Left forelimb (tissue), 1 donor: ENCODE measurements around the gene XIAP.
"Not testable (repeated sequence)": the region's sequence is repeated elsewhere in the genome, so short reads cannot be mapped to it uniquely, and the experiment has no call there.

Experiments used
- DNase-seq: peaks from one replicate; pipeline ENCODE4 v3.0.0-alpha.2; 2018; ENCODE audit warnings: low spot score

XIAP gene

DNA sequence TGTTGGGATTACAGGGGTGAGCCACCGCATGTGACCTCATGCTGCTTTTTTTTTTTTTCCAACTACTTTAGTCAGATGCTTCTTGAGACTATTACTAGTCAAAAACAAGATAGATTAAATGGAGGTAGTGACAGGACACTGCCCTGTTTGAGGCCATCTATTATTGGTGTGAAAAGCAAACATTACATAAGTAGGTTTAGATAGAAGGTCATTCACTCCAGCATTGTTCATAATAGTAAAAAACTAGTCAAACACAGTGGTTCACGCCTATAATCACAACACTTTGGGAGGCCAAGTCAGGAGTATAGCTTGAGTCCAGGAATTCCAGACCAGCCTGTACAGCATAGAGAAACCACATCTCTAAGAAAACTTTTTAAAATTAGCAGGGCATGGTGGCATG, 16.3 kb downstream of the XIAP start:
- DNase-seq: no peak

DNA sequence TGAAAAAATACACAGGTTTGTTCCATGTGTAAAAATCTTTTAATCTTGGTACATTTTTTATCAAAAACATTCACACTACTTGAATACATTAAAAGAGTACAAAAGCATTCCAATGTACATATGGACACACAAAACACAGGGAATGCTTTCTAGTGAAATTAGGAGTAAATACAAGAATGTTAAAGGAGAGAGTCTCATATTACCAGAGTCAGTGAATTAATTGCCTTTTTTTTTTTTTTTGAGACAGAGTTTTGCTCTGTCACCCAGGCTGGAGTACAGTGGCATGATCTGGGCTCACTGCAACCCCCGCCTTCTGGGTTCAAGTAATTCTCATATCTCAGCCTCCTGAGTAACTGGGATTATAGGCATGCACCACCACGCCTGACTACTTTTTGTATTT, 17.0 kb downstream of the XIAP start:
- no peak for DNase-seq

DNA sequence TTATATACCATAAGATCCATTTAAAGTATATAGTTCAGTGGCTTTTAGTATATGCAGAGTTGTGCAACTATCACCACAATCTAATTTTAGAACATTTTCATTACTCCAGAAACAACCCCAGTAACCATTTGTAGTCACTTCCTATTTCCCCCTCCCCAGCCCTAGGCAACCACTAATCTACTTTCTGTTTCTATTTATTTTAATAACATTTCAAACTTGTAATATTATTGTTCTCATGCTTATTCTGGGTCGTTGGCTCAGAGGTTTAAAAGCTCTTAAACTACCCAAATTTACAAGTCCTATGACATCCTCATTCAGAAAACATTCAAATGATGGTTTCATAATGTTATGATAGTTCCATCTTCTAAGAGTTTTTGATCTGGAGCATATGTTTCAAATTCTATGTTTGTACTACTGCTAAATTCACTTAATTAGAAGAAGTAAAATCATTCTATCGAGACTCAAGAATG, 18.4 kb downstream of the XIAP start:
- no peak for DNase-seq

DNA sequence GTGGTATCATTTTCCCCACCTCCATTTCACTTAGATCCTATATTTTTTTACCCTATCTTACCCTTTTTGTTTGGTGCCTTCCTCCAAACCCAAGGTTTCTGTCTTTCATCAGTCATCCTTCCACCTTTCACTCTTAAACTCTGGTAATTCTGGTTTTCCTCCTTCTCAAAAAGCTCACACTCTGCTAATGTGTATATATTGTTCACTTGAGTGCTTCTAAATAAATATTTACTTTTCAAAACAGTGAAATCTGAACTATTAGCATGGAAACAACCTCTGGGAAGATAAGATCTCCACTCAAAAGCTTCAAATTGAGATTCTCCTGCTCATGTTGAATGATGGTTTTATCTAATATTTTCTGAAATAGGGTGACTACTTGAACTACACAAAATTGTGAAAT, 21.5 kb downstream of the XIAP start:
- no peak for DNase-seq

DNA sequence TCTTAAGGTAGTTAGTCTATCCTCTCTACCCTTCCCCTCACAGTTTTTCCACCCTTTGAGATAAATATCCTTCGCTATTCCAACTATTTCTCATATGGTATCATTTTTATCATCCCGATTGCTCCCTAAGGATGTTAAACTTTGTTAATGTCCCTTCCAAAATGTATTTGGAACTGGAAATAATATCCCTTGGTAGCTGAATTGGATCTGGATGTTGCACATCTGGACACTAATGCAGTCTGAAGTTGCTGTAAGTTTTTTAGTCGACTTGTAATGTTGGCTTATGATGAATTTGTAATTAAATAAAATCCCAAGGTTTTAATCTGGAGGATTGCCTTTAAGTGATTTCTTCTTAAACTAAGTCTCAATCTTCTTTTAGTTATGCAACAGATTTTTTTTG, 22.5 kb downstream of the XIAP start:
- no peak for DNase-seq

DNA sequence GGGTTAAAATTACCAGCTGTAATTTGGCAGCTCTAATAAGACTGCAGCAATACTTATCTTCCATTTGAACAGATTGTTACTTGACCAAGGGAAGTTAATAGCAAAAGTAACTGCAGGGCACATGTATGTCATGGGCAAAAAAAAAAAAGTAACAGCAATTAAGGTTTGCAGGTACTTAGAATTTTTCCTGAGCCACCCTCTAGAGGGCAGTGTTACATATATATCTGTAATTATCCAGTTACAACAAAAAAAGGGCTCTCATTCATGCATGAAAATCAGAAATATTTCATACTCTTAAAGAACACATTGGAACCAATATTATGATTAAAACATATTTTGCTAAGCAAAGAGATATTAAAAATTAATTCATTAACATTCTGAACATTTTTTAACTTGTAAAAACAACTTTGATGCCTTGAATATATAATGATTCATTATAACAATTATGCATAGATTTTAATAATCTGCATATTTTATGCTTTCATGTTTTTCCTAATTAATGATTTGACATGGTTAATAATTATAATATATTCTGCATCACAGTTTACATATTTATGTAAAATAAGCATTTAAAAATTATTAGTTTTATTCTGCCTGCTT, 25.1 kb downstream of the XIAP start:
- no peak for DNase-seq

DNA sequence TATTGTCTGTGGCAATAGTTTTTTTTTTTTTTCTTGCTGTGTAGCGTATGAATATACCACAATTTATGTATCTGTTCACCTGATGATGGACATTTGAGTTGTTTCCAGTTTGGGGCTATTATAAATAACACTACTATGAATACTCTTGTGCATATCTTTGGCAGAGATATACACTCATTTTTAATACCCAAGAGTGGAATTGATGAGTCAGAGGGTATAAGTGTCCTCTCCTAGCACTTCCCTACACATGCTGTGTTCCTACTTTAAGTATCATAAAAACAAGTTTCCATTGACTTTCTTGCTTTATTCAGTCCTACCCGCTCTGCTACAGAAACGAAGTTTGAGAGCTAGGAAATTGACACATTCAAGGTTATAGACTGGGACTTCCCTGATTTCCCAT, 39.8 kb downstream of the XIAP start:
- DNase-seq: no peak

DNA sequence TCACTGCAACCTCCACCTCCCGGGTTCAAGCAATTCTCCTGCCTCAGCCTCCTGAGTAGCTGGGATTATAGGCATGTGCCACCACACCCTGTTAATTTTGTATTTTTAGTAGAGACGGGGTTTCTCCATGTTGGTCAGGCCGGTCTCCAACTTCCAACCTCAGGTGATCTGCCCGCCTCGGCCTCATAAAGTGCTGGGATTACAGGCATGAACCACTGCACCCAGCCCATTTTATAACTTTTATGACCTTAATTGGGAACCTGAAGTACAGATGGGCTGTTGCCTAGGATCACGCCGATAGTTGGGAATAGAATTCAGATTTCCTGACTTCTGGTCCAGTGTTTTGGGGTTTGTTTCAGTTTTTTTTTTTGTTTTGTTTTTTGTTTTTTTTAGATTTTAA, 43.4 kb downstream of the XIAP start:
- not testable (repeated sequence) for DNase-seq

DNA sequence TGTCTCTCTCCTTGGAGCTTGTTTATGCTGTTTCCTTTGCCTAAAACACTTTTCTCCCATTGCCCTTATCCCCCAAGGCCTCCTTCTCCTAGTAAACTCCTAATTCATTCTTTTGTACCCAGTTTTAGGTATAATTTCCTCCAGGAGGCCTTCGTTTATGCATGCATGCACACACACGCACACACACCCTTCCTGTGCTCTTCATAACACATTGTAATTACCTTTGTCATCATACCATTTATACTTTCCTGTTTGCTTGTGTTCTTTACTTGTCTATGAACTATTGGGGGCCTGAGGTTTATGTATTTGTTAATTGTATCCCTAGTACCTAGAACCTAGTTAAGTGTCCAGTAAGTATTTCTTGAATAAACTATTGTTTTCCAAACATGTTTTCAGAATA, 45.5 kb downstream of the XIAP start:
- no peak for DNase-seq

DNA sequence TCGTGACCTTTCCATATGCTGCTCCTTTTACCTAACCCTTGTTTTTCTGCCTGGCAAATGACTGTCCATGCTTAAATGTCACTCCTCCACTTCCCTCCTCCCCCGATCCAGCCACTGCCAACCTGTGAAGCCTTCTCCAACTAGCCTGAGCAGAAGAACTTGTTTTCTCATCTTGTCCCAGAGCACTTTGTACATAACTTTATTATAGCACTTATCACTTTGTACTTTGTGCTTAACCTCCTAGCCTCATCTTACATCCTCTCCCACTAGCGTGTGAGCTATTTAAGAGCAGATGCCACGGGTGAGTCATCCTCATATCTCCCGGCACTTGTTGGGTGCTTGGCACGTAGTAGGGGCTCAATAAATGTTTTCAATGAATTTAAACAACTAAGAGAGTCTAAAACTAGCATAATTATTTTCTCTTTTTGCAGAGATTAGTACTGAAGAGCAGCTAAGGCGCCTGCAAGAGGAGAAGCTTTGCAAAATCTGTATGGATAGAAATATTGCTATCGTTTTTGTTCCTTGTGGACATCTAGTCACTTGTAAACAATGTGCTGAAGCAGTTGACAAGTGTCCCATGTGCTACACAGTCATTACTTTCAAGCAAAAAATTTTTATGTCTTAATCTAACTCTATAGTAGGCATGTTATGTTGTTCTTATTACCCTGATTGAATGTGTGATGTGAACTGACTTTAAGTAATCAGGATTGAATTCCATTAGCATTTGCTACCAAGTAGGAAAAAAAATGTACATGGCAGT, 46.9 kb downstream of the XIAP start:
- no peak for DNase-seq

DNA sequence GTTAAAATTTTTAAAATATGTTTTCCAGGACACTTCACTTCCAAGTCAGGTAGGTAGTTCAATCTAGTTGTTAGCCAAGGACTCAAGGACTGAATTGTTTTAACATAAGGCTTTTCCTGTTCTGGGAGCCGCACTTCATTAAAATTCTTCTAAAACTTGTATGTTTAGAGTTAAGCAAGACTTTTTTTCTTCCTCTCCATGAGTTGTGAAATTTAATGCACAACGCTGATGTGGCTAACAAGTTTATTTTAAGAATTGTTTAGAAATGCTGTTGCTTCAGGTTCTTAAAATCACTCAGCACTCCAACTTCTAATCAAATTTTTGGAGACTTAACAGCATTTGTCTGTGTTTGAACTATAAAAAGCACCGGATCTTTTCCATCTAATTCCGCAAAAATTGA, 49.7 kb downstream of the XIAP start:
- no peak for DNase-seq

DNA sequence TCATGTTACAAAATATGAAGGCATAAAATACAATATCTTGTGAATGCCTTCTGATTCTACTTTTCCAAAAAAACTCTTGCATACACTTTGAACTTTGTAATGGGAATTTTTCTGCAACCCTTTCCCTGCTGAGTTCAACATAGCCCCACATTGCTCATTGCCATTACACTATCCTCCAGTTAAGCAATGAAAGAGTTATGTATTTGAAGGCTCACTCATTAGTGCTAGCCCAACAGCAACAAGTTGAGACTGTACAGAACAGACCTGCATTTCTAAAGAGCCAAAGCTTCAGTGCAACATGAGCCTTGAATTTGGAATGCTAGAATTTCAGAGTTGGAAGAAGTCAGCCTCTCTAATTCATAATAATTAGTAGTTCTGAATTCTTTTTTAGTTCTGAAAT, 57.2 kb downstream of the XIAP start:
- no peak for DNase-seq

DNA sequence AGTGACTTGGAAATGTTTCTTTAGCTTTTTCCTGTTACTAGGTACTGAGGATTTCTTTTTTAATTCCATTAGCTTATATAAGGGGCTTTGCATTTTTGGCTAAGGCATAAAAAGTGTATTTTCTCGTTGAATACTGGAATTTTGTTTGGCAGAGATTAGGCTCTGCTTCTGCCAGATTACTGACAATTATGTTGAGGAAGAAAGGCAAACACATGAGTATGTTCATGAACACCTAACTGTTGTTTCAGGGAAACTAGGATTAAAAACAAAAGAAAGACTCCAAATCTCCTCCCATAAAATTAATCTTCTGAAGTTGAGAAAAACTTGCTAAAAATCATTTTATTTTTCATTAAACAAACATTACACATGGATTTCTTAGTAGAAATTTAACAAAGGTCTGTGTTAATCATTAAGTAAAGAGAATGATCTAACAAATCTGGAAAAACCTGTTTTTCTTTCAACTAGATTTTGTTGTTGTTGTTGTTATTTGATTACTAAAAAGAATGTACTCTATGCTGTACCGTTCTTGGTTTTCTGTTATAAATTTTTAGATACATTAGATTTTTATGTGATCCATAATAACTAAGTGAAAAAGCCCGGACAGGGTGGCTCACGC, 58.4 kb downstream of the XIAP start:
- no peak for DNase-seq

DNA sequence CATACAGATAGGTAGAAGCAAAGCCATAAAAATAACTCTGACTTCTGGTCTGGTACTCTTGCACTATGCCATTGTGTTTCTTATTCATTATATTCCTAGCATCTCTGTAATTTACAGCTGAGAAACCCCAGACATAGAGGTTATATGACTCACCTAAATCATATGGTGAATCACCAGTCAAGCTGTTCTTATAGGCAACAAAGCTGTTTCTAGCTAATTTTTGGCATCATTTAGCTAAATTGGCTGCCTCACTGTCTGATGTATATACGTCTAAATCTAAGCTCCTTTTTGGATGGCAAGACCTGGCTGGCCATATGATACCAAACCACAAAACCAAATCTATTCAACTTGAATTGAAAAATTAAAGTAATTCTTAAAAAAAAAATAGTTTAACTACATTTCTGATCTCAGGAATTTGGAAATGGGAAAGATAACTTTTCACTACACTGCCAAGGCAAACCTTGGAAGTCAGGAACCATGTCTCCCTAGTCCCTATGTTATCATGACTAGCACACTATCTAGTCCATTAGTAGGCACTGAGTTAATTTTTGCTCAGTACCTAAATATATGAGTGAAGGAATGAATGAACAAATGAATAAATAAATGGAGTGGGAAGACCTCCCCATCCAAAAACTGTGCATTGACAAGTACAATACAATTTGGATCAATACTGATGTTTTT, 60.4 kb downstream of the XIAP start:
- DNase-seq: no peak

DNA sequence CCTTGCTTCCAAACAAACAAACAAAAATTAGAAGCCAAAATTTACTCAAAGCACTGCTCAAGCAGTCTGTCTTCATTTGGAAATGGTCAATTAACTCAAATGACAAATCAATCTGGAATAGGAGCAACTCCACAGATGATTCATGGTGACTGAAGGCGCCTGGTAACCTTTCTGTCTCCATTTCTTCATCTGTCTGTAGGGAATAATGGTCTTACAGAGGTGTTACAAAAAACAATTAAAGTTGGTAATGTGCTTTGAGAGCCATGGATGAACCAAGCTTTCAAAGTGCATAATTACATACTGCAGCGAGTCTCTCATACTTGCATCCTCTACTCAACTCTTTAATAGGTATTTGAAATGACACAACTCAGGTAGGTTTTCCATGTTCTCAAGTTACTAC, 63.4 kb downstream of the XIAP start:
- DNase-seq: no peak

DNA sequence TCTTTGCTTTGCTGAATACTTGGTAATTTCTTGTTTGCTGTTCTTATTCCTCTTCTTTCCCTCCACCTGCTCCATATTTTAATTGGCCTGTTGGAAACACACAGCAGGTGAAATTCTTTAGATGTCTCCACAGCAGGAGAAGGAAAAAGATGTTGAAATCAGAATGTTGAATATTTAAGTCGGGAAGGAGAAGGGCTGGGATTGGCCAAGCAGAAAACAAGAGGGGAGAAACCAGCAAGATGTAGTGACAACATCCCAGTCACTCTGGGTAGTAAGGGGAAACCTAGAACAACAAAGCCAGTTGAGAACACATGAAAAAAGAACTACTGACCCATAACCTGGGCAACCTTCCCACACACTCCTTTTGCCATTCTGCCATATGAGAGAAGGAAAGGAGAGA, 64.3 kb downstream of the XIAP start:
- no peak for DNase-seq

DNA sequence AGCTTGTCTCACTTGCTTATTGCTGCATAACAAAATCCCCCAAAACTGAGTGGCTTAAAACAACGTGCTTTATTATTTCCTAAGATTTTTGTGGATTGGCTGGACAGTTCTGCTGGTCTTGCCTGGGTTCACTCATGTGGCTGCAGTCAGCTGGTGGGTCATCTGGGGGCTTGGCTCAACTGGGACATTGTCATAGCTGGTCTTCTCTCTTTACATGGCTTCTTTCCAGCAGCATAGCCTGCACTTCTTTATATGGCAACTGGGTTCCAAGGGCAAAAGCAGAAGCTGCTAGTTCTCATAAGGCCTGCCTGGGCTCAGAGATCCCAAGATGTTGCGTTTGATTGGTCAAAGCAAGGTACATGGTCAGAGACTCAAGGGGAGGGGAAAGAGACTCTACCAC, 68.0 kb downstream of the XIAP start:
- no peak for DNase-seq

DNA sequence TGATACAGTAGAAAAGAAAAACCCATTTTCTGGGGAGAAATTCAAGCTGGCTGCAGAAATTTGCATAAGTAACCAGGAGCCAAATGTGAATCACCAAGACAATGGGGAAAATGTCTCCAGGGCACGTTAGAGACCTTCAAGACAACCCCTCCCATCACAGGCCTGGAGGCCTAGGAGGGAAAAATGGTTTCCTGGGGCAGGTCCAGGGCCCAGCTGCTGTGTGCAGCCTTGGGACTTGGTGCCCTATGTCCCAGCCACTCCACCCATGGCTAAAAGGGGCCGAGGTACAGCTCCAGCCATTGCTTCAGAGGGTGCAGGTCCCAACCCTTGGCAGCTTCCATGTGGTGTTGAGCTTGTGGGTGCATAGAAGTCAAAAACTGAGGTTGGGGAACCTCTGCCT, 72.2 kb downstream of the XIAP start:
- not testable (repeated sequence) for DNase-seq

DNA sequence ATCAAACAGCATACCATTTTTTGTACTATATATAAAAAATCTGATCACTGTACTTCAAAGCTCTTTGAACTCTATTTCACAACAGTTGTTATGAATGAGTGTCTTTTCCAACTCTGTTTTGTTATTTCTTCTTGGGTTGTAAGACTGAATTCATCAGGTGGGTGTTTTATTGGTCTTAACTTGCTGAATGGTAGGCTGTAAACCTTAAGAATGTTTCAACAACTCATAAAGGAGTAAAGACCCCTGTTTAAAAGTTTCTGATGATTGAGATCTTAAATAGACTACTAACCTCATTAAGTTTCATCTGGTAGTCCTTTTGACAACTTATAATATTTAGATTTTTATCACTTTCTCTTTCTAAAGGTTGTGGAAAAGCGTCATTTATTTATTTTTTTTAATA, 83.2 kb downstream of the XIAP start:
- no peak for DNase-seq

DNA sequence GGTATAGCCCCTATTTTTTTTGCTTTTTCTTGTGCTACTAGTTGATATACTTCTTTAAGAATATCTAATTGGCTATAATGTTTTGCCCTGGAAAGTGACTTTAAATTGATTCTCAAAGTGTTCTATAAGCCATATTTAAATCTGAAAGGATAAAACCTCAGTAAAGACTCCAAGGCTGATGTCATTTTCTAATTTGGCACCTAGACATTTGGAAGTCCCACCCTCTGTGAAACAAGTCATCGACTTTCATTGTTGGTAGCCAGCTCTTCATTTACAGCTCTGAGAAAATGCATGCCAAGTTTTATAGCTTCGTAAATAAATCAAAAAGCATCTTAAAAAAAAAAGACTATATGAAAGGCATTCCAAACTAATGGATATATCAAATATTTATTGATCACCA, 83.6 kb downstream of the XIAP start:
- DNase-seq: no peak

DNA sequence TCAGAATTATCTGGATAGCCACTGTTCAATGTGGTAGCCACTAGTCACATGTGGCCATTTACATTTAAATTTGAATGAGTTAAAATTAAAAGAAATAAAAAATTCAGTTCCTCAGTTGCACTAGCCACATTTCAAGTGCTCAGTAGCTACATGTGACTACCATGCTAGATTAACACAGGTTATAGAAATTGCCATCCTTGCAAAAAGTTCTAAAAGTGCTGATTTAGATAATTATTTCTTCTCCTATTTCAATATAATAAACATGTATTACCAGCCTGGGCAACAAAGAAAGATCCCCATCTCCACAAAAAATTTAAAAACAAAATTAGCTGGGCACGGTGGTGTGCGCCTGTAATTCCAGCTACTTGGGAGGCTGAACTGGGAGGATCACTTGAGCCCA, 90.0 kb downstream of the XIAP start:
- no peak for DNase-seq

DNA sequence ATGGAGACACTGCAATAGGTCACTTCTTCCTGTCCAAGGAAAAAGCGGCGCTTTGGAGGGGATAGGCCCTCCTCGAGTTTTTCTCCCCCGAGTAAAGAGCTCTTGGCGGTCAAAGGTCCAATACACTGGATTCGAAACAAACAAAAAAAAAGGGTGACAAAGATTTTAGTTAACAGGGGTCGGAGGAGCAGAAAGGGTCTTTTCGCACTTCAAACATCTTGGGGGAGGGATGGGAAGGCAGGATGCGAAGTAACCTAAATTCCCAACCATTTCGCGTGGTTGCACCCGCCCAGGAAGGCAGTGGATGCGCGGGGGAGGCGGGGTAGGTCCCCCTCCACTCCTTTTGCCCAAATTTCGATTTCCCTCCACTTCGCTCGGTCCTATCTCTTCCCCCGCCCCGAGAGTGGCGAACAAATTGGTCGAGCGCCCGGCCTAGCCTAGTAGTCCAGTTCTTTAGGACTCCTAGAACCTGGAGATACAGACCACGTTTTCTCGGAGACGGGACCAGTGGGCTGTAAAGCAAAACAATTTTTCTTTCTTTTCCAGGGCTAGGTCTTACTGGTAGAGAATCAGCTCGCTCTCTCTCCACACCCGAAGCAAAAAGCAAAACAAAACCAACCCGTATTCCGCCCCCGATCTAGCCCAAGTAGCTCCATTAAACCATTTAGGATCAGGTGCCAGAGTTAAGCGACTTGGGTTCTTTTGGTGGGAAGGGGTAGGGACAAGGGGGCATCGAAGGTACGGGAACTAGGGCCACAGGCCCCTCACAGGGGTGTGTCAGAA, 99.6 kb downstream of the XIAP start:
- DNase-seq: peak; percentile 66
